ENCODE data around the gene STUM.

STUM gene

GRCh38 chr1:226558036-226558650, 9.6 kb downstream of the STUM start:
- H3K4me3 ChIP-seq (ENCODE audit: low read depth, low read length) = no peak overlapping the region

GRCh38 chr1:226560243-226560642, 11.7 kb downstream of the STUM start:
- H3K4me3 ChIP-seq (ENCODE audit: low read depth, low read length) = no peak overlapping the region

- no peak overlapping the region for H3K4me3 ChIP-seq (ENCODE audit: low read depth, low read length)
These were observed 14.4 kb downstream of the STUM start for GRCh38 chr1:226562989-226563388.

- no peak overlapping the region for H3K4me3 ChIP-seq (ENCODE audit: low read depth, low read length)
These were observed 15.1 kb downstream of the STUM start for GRCh38 chr1:226563666-226564065.

DNA sequence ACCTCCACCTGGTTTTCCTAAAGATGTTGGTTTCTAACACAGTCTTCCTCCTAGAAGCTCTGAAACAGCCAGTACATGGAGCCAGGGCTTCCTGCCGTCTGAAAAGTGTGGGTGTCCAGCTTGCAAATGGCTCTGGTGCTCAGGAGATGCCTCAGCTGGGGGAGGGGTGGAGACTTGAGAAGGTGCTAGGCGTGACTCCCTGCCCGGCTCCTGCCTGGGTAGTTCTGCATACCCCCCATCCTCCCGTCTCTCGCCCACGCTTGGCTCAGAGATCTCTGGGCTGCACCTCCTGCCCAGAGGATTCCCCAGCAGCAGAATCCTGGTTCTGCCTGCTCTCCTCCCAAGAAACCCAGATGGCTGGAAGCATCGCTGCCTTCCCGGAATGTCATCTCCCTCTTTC, 16.9 kb downstream of the STUM start:
- H3K4me3 ChIP-seq (ENCODE audit: low read depth, low read length) = no peak overlapping the region

DNA sequence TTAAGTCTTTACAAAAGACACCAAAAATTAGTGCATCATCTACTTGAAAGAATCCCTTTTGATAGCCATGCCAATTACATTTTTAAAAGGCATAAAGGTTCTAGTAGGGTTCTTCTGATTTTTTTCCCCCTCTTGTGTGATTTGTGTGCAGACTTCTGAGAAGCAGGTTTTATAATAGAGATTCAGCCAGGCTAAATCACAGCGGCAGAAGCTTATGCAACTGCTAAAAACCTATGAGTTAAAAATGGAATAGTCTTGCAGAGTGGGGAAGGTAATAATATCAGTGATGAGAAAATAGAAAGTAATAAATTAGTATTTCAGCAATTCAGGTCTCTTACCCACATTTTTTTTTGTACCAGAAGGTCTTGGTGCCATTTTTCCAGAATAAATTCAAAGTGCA, 17.7 kb downstream of the STUM start:
- H3K4me3 ChIP-seq (ENCODE audit: low read depth, low read length) = no peak overlapping the region

- no peak overlapping the region for H3K4me3 ChIP-seq (ENCODE audit: low read depth, low read length)
These were observed 18.2 kb downstream of the STUM start for GRCh38 chr1:226566760-226567159.

- no peak overlapping the region for H3K4me3 ChIP-seq (ENCODE audit: low read depth, low read length)
These were observed 19.7 kb downstream of the STUM start for GRCh38 chr1:226568077-226568831.

DNA sequence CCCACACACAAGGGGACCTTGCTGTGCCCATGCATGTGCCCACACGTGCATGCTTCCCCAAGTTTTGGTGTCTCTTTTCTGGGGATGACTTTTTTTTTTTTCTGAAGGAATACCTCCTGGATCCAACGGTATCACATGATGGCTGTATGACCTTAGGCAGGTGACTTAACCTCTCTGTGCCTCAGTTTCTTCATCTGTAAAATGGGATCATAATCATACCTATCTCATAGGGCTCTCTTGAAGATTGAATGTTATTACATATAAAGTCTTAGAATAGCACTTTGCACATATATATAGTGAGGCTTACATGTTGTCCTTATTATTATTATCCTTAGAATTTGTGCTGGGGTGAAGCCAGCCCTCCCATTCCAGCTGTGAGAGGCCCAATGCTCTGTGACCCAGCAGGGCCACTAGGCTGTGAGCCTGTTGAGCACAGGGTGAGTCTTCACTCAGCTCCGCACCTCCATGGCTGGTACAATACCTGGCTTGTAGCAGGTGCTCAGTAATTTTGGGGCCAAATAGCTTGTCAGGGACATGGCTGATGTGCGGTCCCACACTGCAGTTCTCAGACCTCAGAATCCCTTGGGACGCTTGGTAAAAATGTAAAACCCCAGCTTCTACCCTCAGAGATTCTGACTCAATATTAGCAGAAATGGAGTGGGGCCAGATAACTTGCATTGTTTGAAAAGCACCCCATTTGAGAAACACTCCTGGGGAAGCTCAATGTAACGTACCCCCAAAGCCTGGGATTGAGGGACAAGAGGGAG, 20.6 kb downstream of the STUM start:
- no peak overlapping the region for H3K4me3 ChIP-seq (ENCODE audit: low read depth, low read length)

- H3K4me3 ChIP-seq (ENCODE audit: low read depth, low read length) = no peak overlapping the region
These were observed 21.4 kb downstream of the STUM start for GRCh38 chr1:226569879-226570547.

- no peak overlapping the region for H3K4me3 ChIP-seq (ENCODE audit: low read depth, low read length)
These were observed 23.3 kb downstream of the STUM start for GRCh38 chr1:226571893-226572292.

DNA sequence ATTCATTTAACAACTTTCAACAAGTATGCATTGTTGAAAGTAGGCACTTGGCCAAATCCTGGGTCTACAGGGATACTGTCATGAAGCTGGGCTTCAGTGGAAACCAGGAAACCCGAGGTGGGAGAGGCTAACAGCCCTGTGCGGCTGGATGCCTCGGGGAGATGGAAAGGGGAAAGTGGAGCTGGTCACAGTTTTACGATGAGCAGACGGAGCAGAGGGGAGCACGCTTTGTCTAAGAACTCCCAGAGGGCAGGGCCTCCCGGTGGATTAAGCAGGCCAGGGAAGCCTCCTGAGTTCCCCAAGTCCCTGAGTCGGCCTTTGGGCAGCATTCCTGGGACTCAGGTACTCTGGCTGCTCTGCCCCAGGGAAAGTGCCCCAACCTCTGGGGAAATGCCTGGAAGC, 23.8 kb downstream of the STUM start:
- no peak overlapping the region for H3K4me3 ChIP-seq (ENCODE audit: low read depth, low read length)

DNA sequence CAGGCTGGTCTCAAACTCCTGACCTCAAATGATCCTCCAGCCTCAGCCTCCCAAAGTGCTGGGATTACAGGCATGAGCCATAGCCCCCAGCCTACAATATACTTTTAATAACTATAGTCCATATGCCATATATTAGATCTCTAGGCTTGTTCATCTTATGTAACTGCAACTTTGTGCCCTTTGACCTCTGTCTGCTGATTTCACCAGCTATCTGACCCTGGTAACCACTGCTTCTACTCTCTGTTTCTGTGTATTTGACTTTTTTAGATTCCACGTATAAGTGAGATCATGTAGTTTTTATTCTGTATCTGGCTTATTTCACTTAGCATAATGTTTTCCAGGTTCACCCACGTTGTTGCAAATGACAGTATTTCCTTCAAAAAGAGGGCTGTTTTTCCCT, 25.5 kb downstream of the STUM start:
- no peak overlapping the region for H3K4me3 ChIP-seq (ENCODE audit: low read depth, low read length)

DNA sequence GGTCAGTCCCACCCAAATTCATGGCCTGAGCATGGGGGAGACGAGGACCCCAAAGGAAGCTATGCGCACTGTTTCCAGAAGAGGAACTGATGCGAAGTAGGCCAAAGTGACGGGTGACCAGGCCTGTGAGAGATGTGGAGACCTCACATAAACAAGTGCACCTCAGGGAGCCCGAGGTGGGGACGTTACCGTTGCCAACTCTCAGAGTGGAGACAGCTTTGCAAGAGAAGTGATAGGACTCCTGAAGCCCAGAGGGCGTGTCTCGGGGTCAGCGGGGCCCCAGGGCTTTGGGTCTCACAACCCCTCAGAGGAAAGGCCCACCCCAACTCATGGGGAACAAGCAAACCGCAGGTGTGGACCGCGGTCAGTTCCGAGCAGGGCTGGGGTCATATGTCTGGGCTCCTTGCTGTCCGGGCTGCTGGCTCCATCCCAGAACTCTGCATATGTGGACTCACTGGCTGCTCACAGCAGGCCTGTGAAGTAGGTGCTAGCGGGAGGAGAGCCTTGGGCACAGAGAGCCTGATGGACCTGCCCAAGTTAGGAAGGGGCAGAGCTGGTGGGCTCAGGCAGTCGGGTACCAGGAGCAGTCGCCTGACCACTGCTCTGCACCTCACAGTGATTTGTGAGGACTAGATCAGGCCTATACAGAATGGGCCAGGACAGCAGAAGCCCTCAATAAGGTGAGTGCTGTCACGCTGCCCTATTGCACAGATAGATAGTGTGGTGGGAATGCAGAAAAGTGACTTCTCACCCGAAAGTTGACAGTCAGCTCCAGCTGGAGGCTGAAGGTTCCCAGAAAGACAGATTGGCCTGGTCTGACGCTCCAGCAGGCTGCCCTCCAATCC, 26.2 kb downstream of the STUM start:
- no peak overlapping the region for H3K4me3 ChIP-seq (ENCODE audit: low read depth, low read length)

- H3K4me3 ChIP-seq (ENCODE audit: low read depth, low read length) = no peak overlapping the region
These were observed 26.8 kb downstream of the STUM start for GRCh38 chr1:226575436-226575720.

DNA sequence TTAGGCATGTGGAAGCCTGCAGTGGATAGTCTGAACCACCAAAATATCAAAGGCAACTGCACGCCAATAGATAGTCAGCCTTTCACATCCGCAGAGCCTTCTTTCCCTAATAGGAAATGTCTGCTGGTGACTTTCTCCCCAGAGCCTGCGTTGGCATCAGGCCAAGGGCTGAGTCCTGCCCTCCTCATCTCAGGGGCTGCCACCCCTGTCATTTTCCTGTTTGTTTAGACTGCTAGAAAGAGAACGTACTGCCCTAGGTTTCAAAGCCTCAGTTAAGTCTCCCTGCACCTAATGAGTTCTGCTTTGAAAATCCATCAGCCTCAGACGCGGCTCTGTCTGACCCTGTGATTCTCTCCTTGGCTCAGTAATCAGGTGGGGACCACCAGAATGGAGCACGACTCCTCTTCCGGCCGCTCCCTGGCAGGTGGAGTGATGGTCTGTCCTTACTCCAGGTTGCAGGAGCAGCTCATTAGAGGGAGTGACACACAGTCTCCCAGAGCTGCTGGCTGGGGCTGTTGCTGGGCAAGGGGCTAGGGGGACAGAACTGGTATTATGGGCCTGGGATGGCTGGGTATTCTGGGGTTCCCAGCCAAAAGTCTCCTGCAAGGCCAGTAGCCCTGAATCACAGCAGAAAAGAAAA, 27.3 kb downstream of the STUM start:
- no peak overlapping the region for H3K4me3 ChIP-seq (ENCODE audit: low read depth, low read length)

DNA sequence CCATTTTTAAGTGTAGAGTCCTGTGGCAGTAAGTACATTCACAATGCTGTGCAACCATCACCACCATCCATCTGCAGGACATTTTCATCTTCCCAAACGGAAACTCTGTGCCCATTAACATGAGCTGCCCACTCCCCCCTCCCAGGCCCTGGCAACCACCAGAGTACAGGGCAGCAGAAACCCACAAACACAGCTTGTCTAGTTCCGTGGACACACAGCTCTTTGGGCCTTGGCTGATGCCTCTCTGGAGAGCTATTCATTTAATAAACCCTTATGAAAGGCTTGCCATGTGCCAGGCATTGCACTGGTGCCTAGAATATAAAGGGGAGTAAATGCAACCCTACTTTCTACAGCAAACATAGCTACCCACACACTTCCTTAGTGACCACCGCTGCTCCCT, 28.0 kb downstream of the STUM start:
- no peak overlapping the region for H3K4me3 ChIP-seq (ENCODE audit: low read depth, low read length)

GRCh38 chr1:226577401-226578180, 29.0 kb downstream of the STUM start:
- no peak overlapping the region for H3K4me3 ChIP-seq (ENCODE audit: low read depth, low read length)

- no peak overlapping the region for H3K4me3 ChIP-seq (ENCODE audit: low read depth, low read length)
These were observed 30.5 kb downstream of the STUM start for GRCh38 chr1:226578946-226579578.
